Activated T-cell treated with anti-CD3 and anti-CD28 coated beads, Interleukin-2, amount 50 U/mL, for 48 hours (primary cell): Measurements from ENCODE around the gene PDE4D.

Experiments used
- DNase-seq, 2 experiments: peaks; one replicate each; pipeline ENCODE4 v3.0.0-alpha.2; 2020

Gene PDE4D

DNA sequence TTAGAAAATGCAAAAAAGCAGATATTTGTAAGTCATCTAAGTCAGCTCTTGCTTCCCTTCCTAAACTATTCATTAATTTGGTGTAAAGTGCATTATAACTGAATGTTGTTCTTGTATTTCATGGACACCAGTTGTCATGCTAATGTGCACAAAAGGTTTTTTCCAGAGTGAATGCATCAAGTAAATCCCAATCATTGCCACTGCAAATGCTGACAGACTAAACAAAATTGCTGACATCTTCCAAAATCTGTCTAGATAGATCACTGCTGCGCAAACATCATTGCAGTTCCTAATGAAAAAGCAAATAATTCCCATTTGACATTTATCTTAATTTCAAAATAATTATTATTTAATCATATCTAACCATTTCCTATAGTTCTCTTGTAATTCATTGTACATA lies 161.7 kb downstream of the PDE4D start:
- DNase-seq = no peak

DNA sequence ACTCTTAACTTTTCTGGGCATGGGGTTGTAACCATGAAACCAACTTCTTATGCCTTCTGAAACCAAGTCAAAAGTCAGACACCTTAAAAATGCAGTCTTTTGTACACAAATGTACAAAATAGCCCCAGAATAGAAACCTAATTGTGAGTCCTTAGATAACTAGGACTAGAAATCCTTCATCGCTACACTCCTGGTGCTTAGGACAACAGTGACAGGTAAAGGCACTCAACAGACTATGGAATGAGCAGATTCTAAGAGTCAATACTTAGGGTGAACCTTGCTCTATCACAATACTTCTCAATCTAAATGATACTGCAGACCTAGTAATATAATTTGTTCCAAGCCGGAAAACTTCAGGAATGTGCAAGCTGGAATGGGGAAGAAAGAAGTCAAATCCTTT lies 163.7 kb downstream of the PDE4D start:
- DNase-seq = no peak

DNA sequence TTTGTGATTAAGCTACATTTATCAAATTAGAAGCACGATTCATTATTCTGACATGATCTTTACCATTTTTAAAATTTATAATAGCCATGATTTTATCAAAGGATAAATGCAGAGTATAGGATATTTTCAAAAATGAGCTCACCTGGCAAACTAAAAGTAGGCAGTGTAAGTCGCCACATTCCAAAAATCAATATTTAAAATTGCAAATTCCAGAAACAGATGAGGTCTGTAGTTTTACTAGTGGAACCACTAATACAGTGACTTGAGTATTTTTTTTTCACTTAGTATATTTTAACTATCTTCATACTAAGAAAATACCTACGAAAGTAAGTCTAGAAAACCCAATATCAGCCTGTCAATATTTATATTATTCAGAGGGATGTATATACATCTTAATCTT lies 164.2 kb downstream of the PDE4D start:
- no peak for DNase-seq

DNA sequence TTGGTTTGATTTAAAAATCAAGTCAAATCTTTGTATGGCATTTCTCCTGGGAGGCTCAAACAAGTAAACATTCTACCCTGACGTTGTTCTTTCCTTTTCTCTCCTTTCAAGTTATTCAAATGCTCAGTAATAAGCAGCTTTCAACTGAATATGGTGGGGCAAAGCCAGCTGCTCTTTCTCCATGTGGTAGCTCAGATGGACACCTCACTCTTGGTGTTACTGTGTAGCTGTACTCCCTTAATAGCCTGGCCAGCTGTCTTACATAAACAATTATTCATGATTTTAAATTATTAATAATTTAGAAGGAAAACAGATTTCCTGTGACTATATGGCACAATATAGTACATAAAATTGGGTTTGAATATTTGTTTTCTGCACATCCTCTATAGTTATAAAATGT lies 165.2 kb downstream of the PDE4D start:
- DNase-seq = no peak

DNA sequence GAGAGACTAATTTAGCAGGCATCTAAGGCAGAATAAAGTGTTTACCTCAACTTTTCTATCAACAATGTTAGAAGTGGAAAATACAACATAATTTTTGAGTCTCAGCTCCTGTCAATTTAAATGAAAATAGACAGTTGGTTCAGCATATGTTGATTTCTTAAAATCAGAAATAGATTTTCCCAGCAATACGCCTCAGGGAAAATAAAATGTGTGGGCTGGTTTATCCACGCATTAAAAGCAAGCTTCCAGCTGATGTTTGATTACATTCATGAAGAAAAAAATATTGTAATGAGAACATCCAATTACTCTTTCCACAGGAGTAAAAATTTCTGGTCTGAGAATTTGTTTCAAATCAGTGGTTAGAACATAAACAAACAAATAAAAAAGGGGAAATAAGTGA lies 166.3 kb downstream of the PDE4D start:
- DNase-seq = no peak

DNA sequence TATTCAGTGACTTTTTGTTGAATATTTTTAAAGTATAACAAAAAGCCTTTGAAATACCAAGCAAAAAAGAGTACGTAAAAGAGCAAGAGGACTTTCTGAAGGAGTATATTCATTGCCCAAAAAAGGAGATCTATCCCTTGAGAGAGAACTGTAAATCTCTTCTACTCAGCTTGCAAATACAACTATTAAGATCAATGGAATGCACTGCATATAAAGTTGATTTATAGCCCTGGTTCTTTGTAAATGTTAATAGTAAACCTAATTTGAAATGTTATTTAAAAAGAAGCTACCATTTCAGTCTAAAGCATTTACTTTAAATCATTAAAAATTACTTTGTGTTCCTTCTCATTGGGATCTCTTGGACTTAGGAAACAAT lies 168.1 kb downstream of the PDE4D start:
- no peak for DNase-seq

DNA sequence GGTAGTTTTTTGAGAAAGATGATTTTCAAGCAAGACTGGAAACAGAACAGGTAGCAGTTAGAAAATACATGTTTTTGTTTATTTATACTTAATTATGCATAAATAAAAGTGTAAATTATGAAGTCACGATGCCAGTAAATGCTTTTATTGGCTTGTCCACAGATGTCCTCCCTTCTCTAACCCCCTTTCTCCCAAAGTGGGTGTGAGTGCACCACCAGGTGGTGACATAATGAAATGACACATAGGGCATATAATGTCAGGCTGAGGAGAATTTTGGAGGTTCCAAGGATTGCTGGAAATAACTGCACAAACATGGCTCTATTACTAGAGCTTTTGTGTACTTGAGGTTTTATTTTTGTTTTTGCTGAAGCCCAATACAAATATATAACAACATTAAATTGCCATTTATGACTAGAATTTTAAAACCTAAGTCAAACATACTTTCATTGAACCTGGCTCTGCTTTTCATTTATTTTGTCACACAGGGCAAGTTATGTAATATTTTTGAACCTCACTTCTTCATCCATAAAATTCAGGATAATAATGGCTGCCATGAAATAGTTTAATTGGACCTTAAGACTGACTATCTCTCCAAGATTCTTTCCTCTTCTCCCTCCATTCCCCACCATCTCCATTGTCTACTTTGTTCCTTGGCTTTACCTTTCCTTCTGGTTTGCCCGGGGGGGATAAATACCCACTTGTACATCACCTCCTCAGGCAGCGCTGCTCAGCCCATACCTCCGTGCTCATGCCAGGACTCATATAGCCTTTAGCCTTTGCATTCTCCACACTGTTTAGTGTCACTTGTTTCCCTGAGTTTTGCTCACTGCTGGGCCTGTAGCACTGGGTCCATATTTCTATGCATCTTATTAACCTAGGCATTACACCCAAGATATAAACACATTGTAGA lies 168.8 kb downstream of the PDE4D start:
- DNase-seq = peak; percentile 36 to 37

DNA sequence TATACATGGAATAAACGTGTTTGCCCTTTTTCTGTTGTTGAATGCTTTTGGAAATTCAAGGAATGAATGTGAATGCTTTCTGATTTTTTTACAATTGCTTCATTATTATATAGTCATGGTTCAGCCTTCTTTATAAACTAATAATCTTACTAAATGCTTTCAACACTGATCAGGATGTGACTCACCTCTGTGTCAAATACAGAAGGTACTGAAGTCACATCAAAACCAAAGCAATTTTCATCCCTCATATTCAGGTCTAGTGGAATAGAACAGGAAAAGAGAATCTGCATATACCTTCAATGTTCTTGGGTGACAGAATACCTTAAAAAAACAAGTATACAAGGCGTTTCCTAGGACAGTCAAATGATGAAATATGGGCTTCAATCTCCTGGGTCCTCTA lies 170.7 kb downstream of the PDE4D start:
- no peak for DNase-seq

DNA sequence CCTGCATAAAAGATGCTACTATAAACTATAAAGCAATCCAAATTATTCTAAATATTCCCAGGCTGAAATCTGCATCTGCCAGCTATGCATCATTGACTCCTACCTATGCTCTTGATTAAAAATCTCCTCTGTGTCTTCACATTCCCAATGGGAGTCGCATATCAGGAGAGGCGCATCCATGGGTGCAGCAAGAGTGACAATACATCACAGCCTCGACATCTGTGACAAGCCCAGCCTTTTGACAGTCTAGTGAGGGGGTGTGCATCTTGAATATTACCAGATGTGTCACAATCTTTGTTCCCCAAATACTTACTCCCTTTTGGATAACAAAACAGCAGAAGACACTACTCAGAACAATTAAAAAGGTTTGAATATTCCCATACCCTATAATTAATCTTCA lies 171.8 kb downstream of the PDE4D start:
- no peak for DNase-seq

DNA sequence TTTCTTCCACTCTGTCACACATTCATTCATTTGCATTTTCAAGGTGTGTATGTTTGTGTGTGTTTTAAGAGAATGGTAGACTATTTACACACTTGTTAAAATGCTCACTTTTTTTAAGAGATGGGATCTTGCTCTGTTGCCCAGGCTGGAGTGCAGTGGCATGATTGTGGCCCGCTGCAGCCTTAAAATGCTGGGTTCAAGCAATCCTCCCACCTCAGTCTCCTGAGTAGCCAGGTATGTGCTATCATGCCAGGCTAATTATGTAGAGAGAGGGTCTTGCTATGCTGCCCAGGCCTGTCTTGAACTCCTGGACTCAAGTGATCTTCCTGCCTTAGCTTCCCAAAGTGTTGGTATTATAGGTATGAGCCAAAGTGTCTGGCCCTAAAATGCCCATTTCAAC lies 173.5 kb downstream of the PDE4D start:
- DNase-seq = no peak

DNA sequence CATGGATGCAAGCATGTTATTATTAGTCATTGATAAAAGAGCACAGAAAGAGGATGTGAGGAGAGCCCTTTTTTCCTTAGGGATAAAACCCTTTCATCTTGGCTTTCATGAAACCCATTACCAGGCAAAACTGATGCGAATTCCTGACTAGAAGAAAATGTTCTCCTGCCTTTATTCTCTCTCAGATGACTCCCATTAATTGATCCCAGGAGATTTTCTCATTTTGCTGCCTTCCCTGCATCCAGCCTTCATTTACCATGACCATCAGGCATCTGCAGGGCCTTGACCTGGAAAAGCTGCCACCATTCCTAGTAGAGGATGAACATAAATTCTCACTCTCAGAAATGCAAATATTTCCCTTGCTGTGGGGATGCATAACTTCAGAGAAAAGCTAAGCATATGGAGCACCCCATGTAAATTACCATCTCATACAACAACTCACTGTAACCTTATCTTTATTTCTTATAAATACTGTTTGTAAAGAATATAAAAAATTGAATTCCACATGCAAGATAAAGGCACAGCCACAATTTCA lies 176.5 kb downstream of the PDE4D start:
- DNase-seq = no peak

DNA sequence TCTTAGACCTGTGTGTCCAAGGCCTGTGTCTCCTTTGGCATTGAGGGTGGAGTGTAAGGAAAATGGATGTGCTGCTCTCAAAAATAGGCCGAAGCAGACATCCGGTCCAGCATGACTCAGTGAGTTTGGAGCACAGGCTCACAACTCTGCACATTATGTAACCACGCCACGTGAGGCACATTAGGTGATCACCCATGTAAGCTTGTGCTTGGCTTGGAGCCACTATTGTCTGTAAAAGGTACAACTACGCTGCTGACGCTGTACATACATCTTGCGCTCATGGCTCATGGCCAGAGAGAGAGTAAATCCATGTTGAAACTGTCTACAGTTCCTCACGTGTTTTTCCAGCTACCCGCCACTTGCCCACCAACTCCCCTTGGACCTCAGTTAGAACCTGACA lies 177.5 kb downstream of the PDE4D start:
- no peak for DNase-seq

DNA sequence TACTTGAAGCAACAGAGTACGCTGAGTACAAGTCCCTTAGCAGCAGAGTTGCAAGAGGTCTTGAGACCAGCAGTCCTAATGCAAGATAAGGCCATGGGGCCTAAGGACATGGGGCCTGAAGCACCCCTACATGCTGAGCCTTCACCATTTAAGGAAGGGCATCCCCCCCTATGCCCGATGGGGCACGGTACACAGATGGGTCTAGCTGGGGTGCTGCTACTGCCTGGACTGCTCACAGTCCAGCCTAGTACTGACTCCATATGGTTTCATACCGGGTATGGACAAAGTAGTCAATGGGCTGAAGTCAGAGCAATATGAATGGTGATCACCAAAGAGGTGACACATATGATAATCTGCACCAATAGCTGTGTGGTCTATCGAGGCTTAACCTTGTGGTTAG lies 178.3 kb downstream of the PDE4D start:
- no peak for DNase-seq

DNA sequence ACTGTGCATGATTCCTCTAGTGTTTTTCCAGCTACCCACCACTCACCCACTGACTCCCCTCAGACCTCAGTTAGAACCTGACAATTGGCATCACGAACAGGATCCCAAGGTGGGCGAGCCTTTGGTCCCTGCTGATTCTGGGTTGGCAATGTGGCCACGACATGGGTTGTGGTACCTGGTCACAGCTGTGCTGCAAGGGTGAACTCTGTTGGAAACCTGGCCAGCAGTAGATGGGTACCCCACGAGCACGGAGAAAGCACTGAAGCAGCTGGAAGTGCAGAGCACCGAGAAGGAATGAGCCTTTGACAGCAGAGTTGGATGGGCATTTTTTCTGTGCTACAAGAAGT lies 180.1 kb downstream of the PDE4D start:
- DNase-seq = no peak

DNA sequence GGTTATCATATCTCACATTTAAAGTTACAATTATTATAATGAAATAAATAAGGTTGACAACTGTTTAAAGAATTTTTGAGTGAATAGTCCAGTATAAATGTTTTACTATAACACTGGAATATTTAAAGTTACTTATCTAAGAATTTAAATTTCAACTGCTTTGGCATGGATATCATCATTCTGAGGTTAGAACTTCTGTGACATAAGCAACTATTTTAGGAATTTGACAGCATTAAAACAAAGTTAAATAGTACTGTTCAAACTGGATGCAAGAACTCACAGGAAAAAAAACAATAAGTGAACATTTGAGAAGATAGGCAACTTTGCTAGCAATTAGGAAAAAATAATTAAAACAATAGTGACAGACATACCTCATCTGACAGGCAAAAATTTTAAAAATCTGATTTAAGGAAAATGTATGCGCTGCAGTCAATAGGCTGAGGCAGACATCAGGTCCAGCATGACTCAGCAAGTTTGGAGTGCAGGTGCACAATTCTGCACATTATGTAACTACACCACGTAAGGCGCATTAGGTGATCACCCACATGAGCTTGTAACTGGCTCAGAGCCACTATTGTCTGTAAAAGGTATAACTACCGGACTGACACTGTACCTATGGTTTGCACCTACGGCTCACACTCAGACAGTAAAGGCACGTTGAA lies 180.6 kb downstream of the PDE4D start:
- DNase-seq = no peak

DNA sequence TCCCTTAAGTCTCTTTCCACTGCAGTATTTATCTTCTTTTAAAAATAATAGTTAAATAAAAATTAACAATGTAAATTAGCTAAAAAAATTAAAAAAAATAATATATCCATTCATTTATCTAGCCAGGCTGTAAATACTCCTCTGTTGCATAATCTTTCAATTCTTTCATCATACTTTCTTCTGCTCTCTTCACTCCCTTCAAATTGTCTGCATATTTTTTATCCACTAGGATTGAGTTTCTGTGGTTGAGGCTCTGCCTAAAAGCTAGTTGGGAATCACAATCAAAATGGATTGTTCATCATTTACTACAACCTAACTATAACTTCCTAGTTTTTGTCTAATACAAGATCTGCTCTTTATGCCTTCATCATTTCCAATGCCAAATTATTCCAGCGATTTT lies 182.2 kb downstream of the PDE4D start:
- no peak for DNase-seq

DNA sequence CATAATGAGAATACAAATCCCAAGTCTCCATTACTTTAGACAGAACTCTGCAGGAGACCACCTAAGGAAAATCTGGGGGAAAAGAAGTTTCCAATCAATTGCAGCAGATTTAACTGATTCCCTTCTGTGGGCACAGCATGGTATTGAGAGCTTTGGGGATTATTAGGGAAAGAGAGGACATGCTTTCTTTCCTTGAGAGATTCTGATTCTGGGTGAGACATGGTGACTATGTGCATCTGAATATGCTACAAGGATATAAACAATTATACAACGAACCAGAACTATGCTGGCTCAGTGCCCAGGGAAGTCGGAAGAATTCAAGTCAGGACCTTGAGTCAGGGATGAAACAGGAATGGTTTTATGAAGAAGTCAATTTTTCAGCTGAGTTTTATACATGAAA lies 183.7 kb downstream of the PDE4D start:
- DNase-seq = no peak

DNA sequence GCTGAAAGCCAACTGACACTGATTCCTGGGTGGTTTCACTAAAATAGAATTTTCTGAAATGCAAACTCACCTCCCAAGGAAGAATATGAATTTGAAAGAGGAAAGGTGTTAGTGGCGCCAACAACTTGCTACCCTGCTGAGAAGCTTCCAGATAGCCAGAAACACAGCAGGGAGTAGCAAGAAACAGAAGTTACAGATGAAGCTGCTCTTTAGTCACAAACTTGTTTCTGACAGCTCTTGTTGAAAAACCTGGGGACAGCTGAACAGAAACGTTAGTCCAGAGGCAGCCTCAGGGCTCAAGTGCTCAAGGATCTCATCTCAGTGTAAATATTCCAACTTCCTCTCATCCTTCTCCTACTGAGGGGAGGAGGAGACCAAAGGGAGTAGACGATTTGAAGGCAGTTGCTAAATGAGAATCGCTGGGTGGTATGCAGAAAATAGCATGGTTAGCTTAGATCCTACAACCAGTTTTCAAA lies 184.1 kb downstream of the PDE4D start:
- DNase-seq = no peak

DNA sequence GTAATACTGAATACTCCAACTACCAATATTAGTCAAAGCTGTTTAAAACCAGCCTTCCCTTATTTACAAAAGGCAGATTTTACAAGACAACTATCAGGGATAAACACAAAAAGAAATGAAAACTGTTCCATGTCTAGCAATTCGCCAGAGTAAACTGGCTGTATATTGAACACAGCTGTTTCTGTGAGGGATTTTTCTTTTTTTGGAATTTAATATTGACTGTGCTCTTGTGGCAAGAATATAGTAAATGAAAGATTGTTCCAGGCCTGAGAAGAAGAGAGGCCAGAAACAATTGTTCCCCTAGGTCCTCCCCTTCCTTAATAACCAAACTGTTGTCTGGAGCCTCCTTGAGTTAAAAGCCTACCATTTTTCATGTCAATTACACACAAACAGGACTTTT lies 188.6 kb downstream of the PDE4D start:
- DNase-seq = no peak

DNA sequence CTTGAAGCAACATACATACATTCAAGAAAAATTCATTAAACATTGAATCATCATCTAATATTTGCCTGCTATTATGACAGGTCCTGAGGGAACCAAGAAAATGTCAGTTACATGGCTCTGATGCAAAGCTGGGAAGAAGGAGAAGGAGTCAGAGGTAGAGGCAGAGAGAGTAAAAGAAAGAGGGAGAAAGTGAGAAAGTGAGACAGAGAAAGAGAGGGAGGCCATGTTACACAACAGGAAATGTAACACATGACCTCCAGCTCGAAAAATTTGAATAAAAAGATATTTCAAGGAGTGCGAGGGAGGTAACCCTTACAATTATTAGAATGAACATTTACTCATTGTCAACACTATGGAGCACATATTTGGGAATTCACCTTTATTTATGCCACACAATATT lies 189.7 kb downstream of the PDE4D start:
- DNase-seq = no peak

DNA sequence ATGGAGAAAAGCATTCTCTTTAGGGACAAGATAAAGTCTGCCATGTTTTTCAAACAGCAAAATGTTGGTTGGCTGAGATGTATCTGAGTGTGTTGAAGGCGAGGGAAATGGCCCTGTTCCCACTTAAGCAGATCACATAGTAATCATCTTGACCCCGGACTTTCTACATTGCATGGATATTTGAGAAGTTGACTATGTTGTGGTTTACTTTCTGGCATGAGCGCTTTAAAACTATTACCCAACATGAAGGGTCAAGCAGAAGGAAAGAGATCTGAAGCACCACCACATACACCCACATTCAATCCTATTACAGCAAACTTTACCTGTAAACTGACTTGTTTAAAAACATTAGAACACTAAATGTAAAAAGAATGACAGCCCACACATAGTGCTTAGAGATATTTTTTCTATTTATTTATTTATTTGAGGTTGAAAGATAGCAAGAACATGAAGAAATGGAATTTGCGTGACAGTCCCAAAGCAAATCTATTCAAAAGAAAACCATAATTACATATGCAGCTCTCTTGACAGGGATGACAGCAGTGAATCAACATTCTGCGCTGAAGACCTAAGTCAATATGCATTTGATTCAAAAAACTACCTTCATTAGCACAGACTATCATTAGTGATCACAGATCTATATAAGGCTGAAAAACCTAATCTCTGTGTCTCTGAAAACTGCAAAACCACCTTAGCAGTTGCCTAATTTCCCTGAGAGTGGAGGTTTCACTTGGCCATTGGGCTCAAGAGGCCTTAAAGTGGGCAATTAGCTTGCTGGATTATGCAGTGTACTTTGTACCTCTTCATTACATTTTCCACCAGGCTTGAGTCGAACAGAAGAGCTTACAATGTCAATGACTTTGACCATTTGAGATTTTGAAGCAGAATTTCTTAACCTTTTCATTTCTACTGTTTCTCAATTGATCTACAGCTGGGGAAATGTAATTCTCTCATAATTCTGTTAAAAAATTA lies 195.0 kb downstream of the PDE4D start:
- DNase-seq = no peak

DNA sequence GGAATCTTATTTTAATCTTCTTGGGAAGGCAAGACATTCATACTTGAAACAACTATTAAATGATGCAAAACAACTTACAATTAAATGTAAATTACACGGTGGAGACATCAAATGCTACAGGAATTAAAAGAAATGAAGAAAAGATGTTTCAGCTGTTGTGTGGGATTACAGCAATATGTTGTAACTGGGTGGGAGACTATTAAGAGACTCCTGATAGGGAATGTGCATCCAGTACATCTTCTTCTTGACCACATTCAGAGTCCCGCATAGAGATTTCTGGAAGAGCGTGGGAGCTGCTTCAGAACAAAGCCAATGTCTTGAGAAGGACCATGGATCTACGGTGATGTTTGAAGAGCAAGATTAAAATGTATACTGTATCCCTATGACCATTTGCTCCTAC lies 199.1 kb downstream of the PDE4D start:
- no peak for DNase-seq
